HepG2 (cell line): ENCODE data around the gene WDR62. TPM values are rescaled to one million over a fixed set of nuclear protein-coding genes. Genes with fewer than 3 reads are reported as not detected.
A peak's percentile ranks its signal among the peaks of the same experiment; 100 is the strongest.

Experiments
- ATAC-seq: fragments of 200-7000 bp; cut with Tn5 transposase; 3 replicates; pipeline ENCODE4 v1.9.1; 2020; ENCODE audit warnings: mild to moderate bottlenecking, moderate library complexity
- BruUV-seq: library from RNA; stranded (reverse); fragments of 400-500 nt; replicated peaks from 2 replicates; lab custom pipeline; 2021; lab: Mats Ljungman, UMichigan
- CTCF ChIA-PET: fragments of 300-600 bp; formaldehyde crosslinking; extraction: SDS; loops from one replicate; lab custom pipeline; 2021; ENCODE audit warnings: low total read pairs, inconsistent platforms, low intra/inter-chr PET ratio; lab: Yijun Ruan, JAX
- POLR2A ChIA-PET: fragments of 350-600 bp; sonication (Branson Sonifier 250); formaldehyde crosslinking; loops from one replicate; lab custom pipeline; 2020; ENCODE audit warnings: antibody characterized with exemption, inconsistent platforms; lab: Yijun Ruan, JAX
- DNase-seq: peaks from one replicate; pipeline ENCODE4 v3.0.0-alpha.2; 2015; ENCODE audit warnings: low spot score
- FAIRE-seq: peaks from 3 replicates; lab custom pipeline; 2011; peaks lifted over from hg19 to GRCh38; lab: Jason Lieb, UNC
- H2AFZ ChIP-seq: one replicate; pipeline ENCODE4 v1.6.1; 2011; ENCODE audit warnings: low read length, inconsistent platforms
- H3K27ac ChIP-seq: fragments of 300-600 bp; 3 replicates; pipeline ENCODE4 v1.8.0; 2011; ENCODE audit warnings: mixed run types, mild to moderate bottlenecking, mixed read lengths, low read length, inconsistent platforms; ENCODE audit not compliant: insufficient read depth; ENCODE audit errors: extremely low read length
- H3K27me3 ChIP-seq, 2 experiments: fragments of 200-600 bp in 1 of 2; 2 replicates in 1 of 2; 3 replicates in 1 of 2; pipeline versions ENCODE4 v1.6.0 to v1.8.0; 2011; ENCODE audit warnings: low read length in 2 of 2, mild to moderate bottlenecking in 2 of 2, moderate library complexity in 2 of 2, inconsistent platforms in 1 of 2; ENCODE audit not compliant: insufficient read depth in 2 of 2, control insufficient read depth in 1 of 2
- H3K36me3 ChIP-seq, 2 experiments: fragments of 200-600 bp in 1 of 2; replicated peaks in 1 of 2; 2 replicates in 1 of 2; 3 replicates in 1 of 2; pipeline versions ENCODE4 v1.5.1 to v1.8.0; 2011; ENCODE audit warnings: low read length in 2 of 2, inconsistent platforms in 1 of 2; ENCODE audit not compliant: insufficient read depth in 2 of 2, control insufficient read depth in 1 of 2
- H3K4me1 ChIP-seq: 2 replicates; pipeline ENCODE4 v1.5.1; 2012; ENCODE audit warnings: low read length, inconsistent platforms; ENCODE audit not compliant: insufficient read depth
- H3K4me2 ChIP-seq: 2 replicates; pipeline ENCODE4 v1.6.0; 2011; ENCODE audit warnings: low read depth, low read length, inconsistent platforms
- H3K4me3 ChIP-seq, 3 experiments: fragments of 200-600 bp in 1 of 3; sonication (generic), shearing (Covaris generic) in 1 of 3; replicated peaks in 1 of 3; 2 replicates each; pipeline ENCODE4 v1.5.1; 2011 to 2016; ENCODE audit warnings: low read length in 3 of 3, inconsistent platforms in 2 of 3, low read depth in 2 of 3, mild to moderate bottlenecking in 2 of 3, control low read depth in 1 of 3, mixed read lengths in 1 of 3; ENCODE audit not compliant: insufficient read depth in 1 of 3
- H3K79me2 ChIP-seq: one replicate; pipeline ENCODE4 v1.6.1; 2011; ENCODE audit warnings: low read length, inconsistent platforms; ENCODE audit not compliant: insufficient read depth
- H3K9ac ChIP-seq: 2 replicates; pipeline ENCODE4 v1.6.0; 2011; ENCODE audit warnings: mild to moderate bottlenecking, low read depth, low read length, inconsistent platforms; ENCODE audit not compliant: insufficient read depth
- H3K9me3 ChIP-seq: 2 replicates; pipeline ENCODE4 v1.5.1; 2012; ENCODE audit warnings: mild to moderate bottlenecking, low read length
- H4K20me1 ChIP-seq: 2 replicates; pipeline ENCODE4 v1.6.0; 2011; ENCODE audit warnings: inconsistent platforms, mild to moderate bottlenecking, low read length, moderate library complexity; ENCODE audit not compliant: insufficient read depth
- CCDC6 ChIP-seq: sonication (generic); formaldehyde crosslinking; IDR thresholded peaks from 2 replicates; pipeline ENCODE4 v1.8.1; 2022; ENCODE audit warnings: mild to moderate bottlenecking, missing genetic modification reagents, moderate library complexity
- GFI1 ChIP-seq: sonication (generic); formaldehyde crosslinking; IDR thresholded peaks from 2 replicates; pipeline ENCODE4 v1.5.0; 2020; ENCODE audit warnings: missing genetic modification reagents, mild to moderate bottlenecking, borderline replicate concordance
- HOXD1 ChIP-seq: sonication (generic); formaldehyde crosslinking; IDR thresholded peaks from 2 replicates; pipeline ENCODE4 v1.5.0; 2020; ENCODE audit warnings: missing genetic modification reagents
- IRF1 ChIP-seq: sonication (generic); formaldehyde crosslinking; IDR thresholded peaks from 2 replicates; pipeline ENCODE4 v1.4.0; 2020; ENCODE audit warnings: low read depth, mild to moderate bottlenecking, missing genetic modification reagents
- KDM5A ChIP-seq: fragments of 200-600 bp; sonication (generic); IDR thresholded peaks from 2 replicates; pipeline ENCODE4 v1.7.0; 2018; ENCODE audit warnings: antibody characterized with exemption, mild to moderate bottlenecking, low read length, borderline replicate concordance
- MYC ChIP-seq: sonication (generic); formaldehyde crosslinking; IDR thresholded peaks from 2 replicates; pipeline ENCODE4 v1.9.0; 2021; ENCODE audit warnings: missing genetic modification reagents, borderline replicate concordance
- PHF8 ChIP-seq: sonication (generic); formaldehyde crosslinking; IDR thresholded peaks from 2 replicates; pipeline ENCODE4 v1.5.0; 2020; ENCODE audit warnings: missing genetic modification reagents
- POLR2G ChIP-seq: fragments of 200-400 bp; formaldehyde crosslinking; IDR thresholded peaks from 2 replicates; pipeline ENCODE4 v1.6.1; 2018; ENCODE audit warnings: mild to moderate bottlenecking, low read depth, low read length, moderate library complexity
- PRPF4 ChIP-seq: fragments of 200-400 bp; formaldehyde crosslinking; IDR thresholded peaks from 2 replicates; pipeline ENCODE4 v1.6.1; 2016; ENCODE audit warnings: low read length, low read depth; ENCODE audit not compliant: poor library complexity, severe bottlenecking
- REL ChIP-seq: sonication (generic); formaldehyde crosslinking; conservative IDR thresholded peaks from 2 replicates; pipeline ENCODE4 v1.8.0; 2022; ENCODE audit warnings: mild to moderate bottlenecking, missing genetic modification reagents, moderate library complexity
- THYN1 ChIP-seq: sonication (generic); formaldehyde crosslinking; IDR thresholded peaks from 2 replicates; pipeline ENCODE4 v1.8.1; 2023; ENCODE audit warnings: low read depth, mild to moderate bottlenecking, moderate library complexity, missing genetic modification reagents, borderline replicate concordance
- ZBTB3 ChIP-seq: sonication (generic); formaldehyde crosslinking; IDR thresholded peaks from 2 replicates; pipeline ENCODE4 v1.4.0; 2020; ENCODE audit warnings: low read depth, mild to moderate bottlenecking, moderate library complexity, missing genetic modification reagents, borderline replicate concordance
- ZBTB38 ChIP-seq: sonication (generic); formaldehyde crosslinking; IDR thresholded peaks from 2 replicates; pipeline ENCODE4 v1.5.1; 2020; ENCODE audit warnings: mild to moderate bottlenecking, missing genetic modification reagents
- ZNF143 ChIP-seq: sonication (generic); formaldehyde crosslinking; IDR thresholded peaks from 2 replicates; pipeline ENCODE4 v1.4.0; 2020; ENCODE audit warnings: missing genetic modification reagents
- ZNF589 ChIP-seq: sonication (generic); formaldehyde crosslinking; conservative IDR thresholded peaks from 2 replicates; pipeline ENCODE4 v1.8.0; 2022; ENCODE audit warnings: mild to moderate bottlenecking, moderate library complexity, missing genetic modification reagents
- ZNF724P ChIP-seq: sonication (generic); formaldehyde crosslinking; IDR thresholded peaks from 2 replicates; pipeline ENCODE4 v1.8.0; 2022; ENCODE audit warnings: missing genetic modification reagents, borderline replicate concordance
- ZNF772 ChIP-seq: sonication (generic); formaldehyde crosslinking; IDR thresholded peaks from 2 replicates; pipeline ENCODE4 v1.5.0; 2020; ENCODE audit warnings: mild to moderate bottlenecking, missing genetic modification reagents
- ZNF773 ChIP-seq: sonication (generic); formaldehyde crosslinking; IDR thresholded peaks from 2 replicates; pipeline ENCODE4 v1.4.0; 2020; ENCODE audit warnings: missing genetic modification reagents, borderline replicate concordance
- ZSCAN29 ChIP-seq: sonication (generic); formaldehyde crosslinking; conservative IDR thresholded peaks from 2 replicates; pipeline ENCODE4 v1.4.0; 2020; ENCODE audit warnings: mild to moderate bottlenecking, missing genetic modification reagents
- WGBS: methylation state at CpG from one replicate; pipeline ENCODE4 v1.1.6; 2017; ENCODE audit warnings: low lambda C conversion rate; 5-methylcytosine and 5-hydroxymethylcytosine counted together
- in situ Hi-C: cut with HindIII; loops from 2 replicates; pipeline ENCODE4 v1.10.0; 2017; ENCODE audit warnings: low pct_unique_long_range_greater_than_20kb; ENCODE audit not compliant: extremely low pct_ligation_motif_present
- intact Hi-C: fragments of 100-400 bp; cut with micrococcal nuclease; formaldehyde crosslinking; loops from one replicate; pipeline ENCODE4 v1.10.0; 2022; ENCODE audit not compliant: unreplicated experiment
- polyA plus RNA-seq, 8 experiments: library from polyadenylated mRNA; depleted of rRNA in 3 of 8; stranded (reverse) in 7 of 8; unstranded in 1 of 8; fragments of >200 nt; fragmentation: Illumina TruSeq in 4 of 8; extraction: Trizol in 4 of 8; gene quantifications; 2 replicates each; pipeline versions ENCODE4 v1.2.1 to v1.2.3, GENCODE V29; 2011 to 2016; ENCODE audit warnings: low read depth in 4 of 8, missing spikeins in 1 of 8, mixed read lengths in 1 of 8; ENCODE audit not compliant: insufficient read depth in 1 of 8
- total RNA-seq, 5 experiments: library from RNA; depleted of rRNA; stranded (reverse); fragments of >200 nt; fragmentation: Illumina TruSeq; extraction: Trizol; gene quantifications; 2 replicates each; pipeline ENCODE4 v1.2.3, GENCODE V29; 2016; ENCODE audit warnings: low read depth in 1 of 5
- TF ChIP-seq, protein P1 (sequence below): sonication (generic); formaldehyde crosslinking; IDR thresholded peaks from 2 replicates; pipeline ENCODE4 v1.4.0; 2020; ENCODE audit warnings: missing genetic modification reagents

Gene WDR62
- total and polyA plus RNA-seq, 2 of the 13 experiments (the other 11 are each of a cell fraction or from before 2014, with no cell fraction given): 5.8 to 12.5 TPM

DNA sequence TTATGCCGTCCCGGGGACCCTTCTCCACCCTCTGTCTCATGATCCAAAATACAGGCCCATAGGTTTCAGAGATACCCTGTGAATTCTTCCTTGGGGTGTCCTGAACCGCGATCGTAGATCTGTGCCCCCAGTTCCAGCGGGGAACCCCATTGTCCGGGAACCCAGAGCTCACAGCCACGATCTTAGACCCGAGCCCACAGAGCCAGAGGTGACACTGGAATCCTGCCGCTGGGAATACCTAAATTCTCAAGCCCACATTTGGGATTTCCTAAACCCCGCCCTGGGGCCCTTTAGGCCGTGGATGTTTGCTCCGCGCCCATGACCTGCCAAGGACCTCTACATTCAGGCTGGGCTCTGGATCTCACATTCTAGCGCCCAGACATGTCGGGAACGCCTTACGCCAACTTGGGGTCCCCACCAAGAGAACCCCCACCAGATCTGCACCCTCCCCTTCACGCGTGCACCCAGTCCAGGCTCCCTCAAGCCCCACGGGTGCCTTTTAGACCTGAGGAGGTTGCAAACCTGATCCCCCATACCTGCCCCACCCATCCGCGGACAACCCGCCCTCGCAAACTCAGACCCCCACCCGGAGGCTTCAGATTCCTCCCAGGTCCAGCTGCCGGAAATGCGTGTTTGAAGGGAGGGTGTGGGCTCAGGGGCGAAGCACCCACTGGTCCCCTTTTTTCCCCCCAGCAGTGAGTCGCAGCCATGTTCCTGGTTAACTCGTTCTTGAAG is 85.8 kb downstream of the WDR62 start:
- peaks cover 16% of the 10 kb centered on the region for H3K79me2 ChIP-seq
- BruUV-seq: TSS peak; percentile 85
- H3K36me3 ChIP-seq: peaks cover 8 to 19% of the 10 kb centered on the region in 2 experiments
- H3K4me2 ChIP-seq: peak overlapping the region; percentile 64
- DNase-seq (peak; percentile 53), FAIRE-seq (no peak), ATAC-seq (peak; percentile 30)
- ChIA-PET CTCF (no interaction called here), POLR2A (interaction anchor here (0.7 to 2.0 kb wide), 7 partner anchors 12 to 1177 kb away, joined by 3 to 51 read pairs (median 5); partner anchors contain the start of genes POLR2I, TBCB, THAP8 and WDR62)
- peak overlapping the region; percentile 79 to 100 (median 98) for H3K4me3 ChIP-seq
- H3K27me3 ChIP-seq: no peaks in the 10 kb centered on the region; a peak in 1 of 5 replicates
- in situ Hi-C loops: no loop called here
- no peaks in the 10 kb centered on the region for H3K9me3 ChIP-seq
- peaks cover 24% of the 10 kb centered on the region for H3K4me1 ChIP-seq
- H2AFZ ChIP-seq: no peak overlapping the region
- H3K27ac ChIP-seq: peak overlapping the region; percentile 93
- 0% methylated on average over 11 of the region's 31 CpGs for WGBS
- peaks cover 8% of the 10 kb centered on the region for H4K20me1 ChIP-seq
- peak overlapping the region; percentile 99 for H3K9ac ChIP-seq
- intact Hi-C loops: loop anchor here (1.0 to 2.0 kb wide), 2 partner anchors 14 to 24 kb away; no protein-coding TSS in a partner anchor
- TF ChIP-seq ZNF589 (CRISPR knock-in tag) (no peak), CCDC6 (CRISPR knock-in tag) (no peak), PHF8 (CRISPR knock-in tag) (no peak), ZSCAN29 (no peak), ZNF724P (no peak), REL (CRISPR knock-in tag) (no peak), ZBTB38 (CRISPR knock-in tag) (no peak), IRF1 (CRISPR knock-in tag) (no peak), ZBTB3 (CRISPR knock-in tag) (no peak; the same call in 1 of the 2 replicates), GFI1 (CRISPR knock-in tag) (0 out of 2 replicates have a peak, but pooled peaks have one; percentile 16), HOXD1 (CRISPR knock-in tag) (no peak), ZNF143 (CRISPR knock-in tag) (no peak), POLR2G (0 out of 2 replicates have a peak, but pooled peaks have one; percentile 4), ZNF772 (CRISPR knock-in tag) (peak; percentile 48; the same call in 1 of the 2 replicates), THYN1 (no peak), MYC (no peak), KDM5A (peak; percentile 38; the same call in 1 of the 2 replicates), PRPF4 (no peak), ZNF773 (CRISPR knock-in tag) (0 out of 2 replicates have a peak, but pooled peaks have one; percentile 40)
- TF ChIP-seq, protein P1, sequence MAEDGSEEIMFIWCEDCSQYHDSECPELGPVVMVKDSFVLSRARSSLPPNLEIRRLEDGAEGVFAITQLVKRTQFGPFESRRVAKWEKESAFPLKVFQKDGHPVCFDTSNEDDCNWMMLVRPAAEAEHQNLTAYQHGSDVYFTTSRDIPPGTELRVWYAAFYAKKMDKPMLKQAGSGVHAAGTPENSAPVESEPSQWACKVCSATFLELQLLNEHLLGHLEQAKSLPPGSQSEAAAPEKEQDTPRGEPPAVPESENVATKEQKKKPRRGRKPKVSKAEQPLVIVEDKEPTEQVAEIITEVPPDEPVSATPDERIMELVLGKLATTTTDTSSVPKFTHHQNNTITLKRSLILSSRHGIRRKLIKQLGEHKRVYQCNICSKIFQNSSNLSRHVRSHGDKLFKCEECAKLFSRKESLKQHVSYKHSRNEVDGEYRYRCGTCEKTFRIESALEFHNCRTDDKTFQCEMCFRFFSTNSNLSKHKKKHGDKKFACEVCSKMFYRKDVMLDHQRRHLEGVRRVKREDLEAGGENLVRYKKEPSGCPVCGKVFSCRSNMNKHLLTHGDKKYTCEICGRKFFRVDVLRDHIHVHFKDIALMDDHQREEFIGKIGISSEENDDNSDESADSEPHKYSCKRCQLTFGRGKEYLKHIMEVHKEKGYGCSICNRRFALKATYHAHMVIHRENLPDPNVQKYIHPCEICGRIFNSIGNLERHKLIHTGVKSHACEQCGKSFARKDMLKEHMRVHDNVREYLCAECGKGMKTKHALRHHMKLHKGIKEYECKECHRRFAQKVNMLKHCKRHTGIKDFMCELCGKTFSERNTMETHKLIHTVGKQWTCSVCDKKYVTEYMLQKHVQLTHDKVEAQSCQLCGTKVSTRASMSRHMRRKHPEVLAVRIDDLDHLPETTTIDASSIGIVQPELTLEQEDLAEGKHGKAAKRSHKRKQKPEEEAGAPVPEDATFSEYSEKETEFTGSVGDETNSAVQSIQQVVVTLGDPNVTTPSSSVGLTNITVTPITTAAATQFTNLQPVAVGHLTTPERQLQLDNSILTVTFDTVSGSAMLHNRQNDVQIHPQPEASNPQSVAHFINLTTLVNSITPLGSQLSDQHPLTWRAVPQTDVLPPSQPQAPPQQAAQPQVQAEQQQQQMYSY: no peak
